PC-9 (cell line): Measurements from ENCODE around the gene NHLRC3. TPM values are rescaled to one million over a fixed set of nuclear protein-coding genes. Genes with fewer than 3 reads are reported as not detected.
"Not testable (repeated sequence)": the region's sequence is repeated elsewhere in the genome, so short reads cannot be mapped to it uniquely, and the experiment has no call there.

Experiments used
- BruUV-seq: library from RNA; stranded (reverse); fragments of 400-500 nt; replicated peaks from 2 replicates; lab custom pipeline; 2021; lab: Mats Ljungman, UMichigan
- CTCF ChIA-PET: fragments of 300-600 bp; sonication (Branson Sonifier 250); formaldehyde crosslinking; loops from one replicate; lab custom pipeline; 2022; ENCODE audit warnings: antibody characterized with exemption; lab: Charles Lee
- POLR2A ChIA-PET: fragments of 300-600 bp; sonication (Branson Sonifier 250); formaldehyde crosslinking; loops from one replicate; lab custom pipeline; 2022; ENCODE audit warnings: antibody characterized with exemption; ENCODE audit not compliant: unreplicated experiment; lab: Charles Lee
- DNase-seq, 2 experiments: peaks; one replicate each; pipeline versions ENCODE4 v3.0.0 to v3.0.0-alpha.2; 2015 to 2022; ENCODE audit warnings: mixed read lengths in 1 of 2
- H2AFZ ChIP-seq: fragments of 200-600 bp; sonication (generic); 2 replicates; pipeline ENCODE4 v1.8.1; 2017; ENCODE audit warnings: antibody characterized with exemption
- H3F3A ChIP-seq: fragments of 200-600 bp; sonication (generic); 2 replicates; pipeline ENCODE4 v1.8.1; 2017; ENCODE audit warnings: antibody characterized with exemption, mild to moderate bottlenecking, low read depth; ENCODE audit not compliant: insufficient read depth
- H3K27ac ChIP-seq: fragments of 200-600 bp; sonication (generic); 2 replicates; pipeline ENCODE4 v1.6.1; 2016; ENCODE audit warnings: mixed run types
- H3K27me3 ChIP-seq: fragments of 200-600 bp; sonication (generic); 2 replicates; pipeline ENCODE4 v1.6.1; 2016; ENCODE audit warnings: low read depth, mixed run types; ENCODE audit not compliant: insufficient read depth
- H3K36me3 ChIP-seq: fragments of 200-600 bp; sonication (generic); 2 replicates; pipeline ENCODE4 v1.6.1; 2016; ENCODE audit warnings: low read depth, mixed run types
- H3K4me1 ChIP-seq: fragments of 200-600 bp; sonication (generic); replicated peaks from 2 replicates; pipeline ENCODE4 v1.6.1; 2016; ENCODE audit warnings: mixed run types; ENCODE audit not compliant: insufficient read depth
- H3K4me2 ChIP-seq: fragments of 200-600 bp; sonication (generic); 2 replicates; pipeline ENCODE4 v1.6.1; 2017; ENCODE audit warnings: mixed run types
- H3K4me3 ChIP-seq: fragments of 200-600 bp; sonication (generic); 2 replicates; pipeline ENCODE4 v1.6.1; 2016; ENCODE audit warnings: mixed run types
- H3K79me2 ChIP-seq: fragments of 200-600 bp; sonication (generic); 2 replicates; pipeline ENCODE4 v1.6.1; 2017; ENCODE audit warnings: low read depth, mixed run types
- H3K9me2 ChIP-seq: fragments of 200-600 bp; sonication (generic); 2 replicates; pipeline ENCODE4 v1.8.1; 2017; ENCODE audit warnings: mild to moderate bottlenecking; ENCODE audit not compliant: insufficient read depth
- H3K9me3 ChIP-seq: fragments of 200-600 bp; sonication (generic); 2 replicates; pipeline ENCODE4 v1.8.1; 2016; ENCODE audit warnings: low read depth; ENCODE audit not compliant: insufficient read depth
- H4K20me1 ChIP-seq: fragments of 200-600 bp; sonication (generic); 2 replicates; pipeline ENCODE4 v1.8.1; 2017; ENCODE audit not compliant: insufficient read depth
- EZH2 ChIP-seq: fragments of 200-600 bp; sonication (generic); IDR thresholded peaks from 2 replicates; pipeline ENCODE4 v1.8.0; 2017; ENCODE audit warnings: antibody characterized with exemption, low read depth
- intact Hi-C: fragments of 100-400 bp; cut with micrococcal nuclease; formaldehyde crosslinking; loops from one replicate; pipeline ENCODE4 v1.10.0; 2022; ENCODE audit not compliant: unreplicated experiment
- total RNA-seq: library from RNA; stranded (reverse); gene quantifications from 2 replicates; pipeline ENCODE4 v1.2.3, GENCODE V29; 2021
- TF ChIP-seq, protein P1 (sequence below): fragments of 200-600 bp; sonication (generic); conservative IDR thresholded peaks from 2 replicates; pipeline ENCODE4 v1.6.1; 2017; ENCODE audit warnings: mixed run types, antibody characterized with exemption, mild to moderate bottlenecking, moderate library complexity

Gene NHLRC3
- total RNA-seq, 1 experiment from 2014 or later = 25.6 TPM

DNA sequence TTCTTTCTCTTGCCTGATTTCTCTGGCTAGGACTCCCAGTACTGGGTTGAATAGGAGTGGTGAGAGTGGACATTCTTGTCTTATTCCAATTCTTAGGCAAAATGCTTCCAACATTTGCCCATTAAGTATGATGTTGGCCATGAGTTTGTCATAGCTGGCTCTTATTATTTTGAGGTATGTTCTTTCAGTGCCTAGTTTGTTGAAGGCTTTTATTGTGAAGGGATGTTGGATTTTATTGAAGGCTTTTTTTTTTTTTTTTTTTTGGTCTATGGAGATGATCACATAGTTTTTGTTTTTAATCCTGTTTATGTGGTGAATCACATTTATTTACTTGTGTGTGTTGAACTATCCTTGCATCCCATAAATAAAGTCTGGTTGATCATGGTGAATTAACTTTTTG is 19.8 kb downstream of the NHLRC3 start:
- Histone ChIP-seq H3K36me3 (no peaks in the 10 kb centered on the region), H3F3A (no peaks in the 10 kb centered on the region; the same call in 1 of the 2 replicates), H3K4me3 (no peak overlapping the region), H3K27me3 (no peaks in the 10 kb centered on the region), H3K27ac (no peak overlapping the region), H3K79me2 (no peaks in the 10 kb centered on the region), H2AFZ (no peak overlapping the region), H3K4me2 (no peak overlapping the region), H3K4me1 (no peaks in the 10 kb centered on the region), H4K20me1 (no peaks in the 10 kb centered on the region), H3K9me3 (no peaks in the 10 kb centered on the region), H3K9me2 (no peaks in the 10 kb centered on the region; the same call in 1 of the 2 replicates)
- POLR2A ChIA-PET = no interaction called here
- BruUV-seq = no TSS peak
- intact Hi-C loops = no loop called here
- TF ChIP-seq EZH2 = no peak
- CTCF ChIA-PET = no interaction called here
- no peak for DNase-seq

DNA sequence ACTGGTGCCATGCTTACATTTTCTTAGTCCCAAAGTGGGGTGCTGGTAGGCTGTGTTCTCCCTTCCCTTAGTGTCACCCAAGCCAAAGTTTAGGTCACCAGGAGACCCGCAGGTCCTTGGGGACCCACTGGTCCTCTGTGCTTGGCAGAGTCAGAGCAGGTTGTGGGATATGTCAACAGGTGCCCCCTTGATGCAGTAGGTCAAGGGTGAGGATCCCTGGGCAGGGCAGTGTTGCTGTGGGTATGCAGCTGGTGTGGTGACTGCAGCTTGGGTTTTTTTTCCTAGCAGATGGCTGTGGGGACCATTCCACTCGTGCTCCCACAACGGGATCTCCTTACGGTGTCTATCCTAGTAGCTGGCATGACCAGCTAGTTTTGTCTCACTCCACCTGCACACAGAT is 23.7 kb downstream of the NHLRC3 start:
- H4K20me1 ChIP-seq = no peaks in the 10 kb centered on the region
- no peak overlapping the region for H2AFZ ChIP-seq
- no peaks in the 10 kb centered on the region; the same call in 1 of the 2 replicates for H3K9me2 ChIP-seq
- H3K27me3 ChIP-seq = no peaks in the 10 kb centered on the region
- H3K4me1 ChIP-seq = no peaks in the 10 kb centered on the region
- H3K36me3 ChIP-seq = no peaks in the 10 kb centered on the region
- intact Hi-C loops = no loop called here
- BruUV-seq = no TSS peak
- H3K4me3 ChIP-seq = no peak overlapping the region
- H3F3A ChIP-seq = no peaks in the 10 kb centered on the region; the same call in 1 of the 2 replicates
- no peaks in the 10 kb centered on the region for H3K79me2 ChIP-seq
- CTCF ChIA-PET = no interaction called here
- TF ChIP-seq EZH2 = no peak
- TF ChIP-seq, protein P1, sequence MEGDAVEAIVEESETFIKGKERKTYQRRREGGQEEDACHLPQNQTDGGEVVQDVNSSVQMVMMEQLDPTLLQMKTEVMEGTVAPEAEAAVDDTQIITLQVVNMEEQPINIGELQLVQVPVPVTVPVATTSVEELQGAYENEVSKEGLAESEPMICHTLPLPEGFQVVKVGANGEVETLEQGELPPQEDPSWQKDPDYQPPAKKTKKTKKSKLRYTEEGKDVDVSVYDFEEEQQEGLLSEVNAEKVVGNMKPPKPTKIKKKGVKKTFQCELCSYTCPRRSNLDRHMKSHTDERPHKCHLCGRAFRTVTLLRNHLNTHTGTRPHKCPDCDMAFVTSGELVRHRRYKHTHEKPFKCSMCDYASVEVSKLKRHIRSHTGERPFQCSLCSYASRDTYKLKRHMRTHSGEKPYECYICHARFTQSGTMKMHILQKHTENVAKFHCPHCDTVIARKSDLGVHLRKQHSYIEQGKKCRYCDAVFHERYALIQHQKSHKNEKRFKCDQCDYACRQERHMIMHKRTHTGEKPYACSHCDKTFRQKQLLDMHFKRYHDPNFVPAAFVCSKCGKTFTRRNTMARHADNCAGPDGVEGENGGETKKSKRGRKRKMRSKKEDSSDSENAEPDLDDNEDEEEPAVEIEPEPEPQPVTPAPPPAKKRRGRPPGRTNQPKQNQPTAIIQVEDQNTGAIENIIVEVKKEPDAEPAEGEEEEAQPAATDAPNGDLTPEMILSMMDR = no peak
- POLR2A ChIA-PET = no interaction called here
- no peak overlapping the region for H3K4me2 ChIP-seq
- no peaks in the 10 kb centered on the region for H3K9me3 ChIP-seq
- no peak for DNase-seq
- no peak overlapping the region for H3K27ac ChIP-seq

DNA sequence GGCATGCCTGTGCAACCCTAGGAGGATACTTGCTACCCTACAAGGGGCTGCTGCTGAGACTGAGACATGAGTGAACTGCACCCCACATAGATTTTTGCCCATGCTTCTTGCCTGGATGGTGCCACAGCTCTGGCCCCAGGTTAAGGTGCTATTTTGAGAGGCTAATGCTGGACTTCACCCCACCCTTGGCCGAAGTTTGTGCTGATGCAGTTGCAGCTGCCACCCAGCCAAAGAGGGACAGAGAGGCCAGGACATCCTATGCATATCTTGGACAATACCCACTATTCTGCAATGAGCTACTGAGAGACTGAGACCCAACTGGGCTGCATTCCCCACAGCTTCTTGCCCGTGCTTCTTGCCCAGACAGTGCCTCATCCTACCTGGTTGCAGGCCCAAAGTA is 34.6 kb downstream of the NHLRC3 start:
- Histone ChIP-seq H3K27me3 (no peaks in the 10 kb centered on the region), H3K79me2 (no peaks in the 10 kb centered on the region), H3K27ac (no peak overlapping the region), H3K4me3 (no peak overlapping the region), H3K4me1 (no peaks in the 10 kb centered on the region), H3K36me3 (no peaks in the 10 kb centered on the region), H3K9me3 (no peaks in the 10 kb centered on the region), H3K4me2 (no peak overlapping the region), H2AFZ (no peak overlapping the region), H3F3A (no peaks in the 10 kb centered on the region), H3K9me2 (no peaks in the 10 kb centered on the region), H4K20me1 (no peaks in the 10 kb centered on the region)
- intact Hi-C loops = no loop called here
- TF ChIP-seq, protein P1 = no peak
- no peak for TF ChIP-seq EZH2
- POLR2A ChIA-PET = no interaction called here
- no peak for DNase-seq
- CTCF ChIA-PET = no interaction called here
- no TSS peak for BruUV-seq

DNA sequence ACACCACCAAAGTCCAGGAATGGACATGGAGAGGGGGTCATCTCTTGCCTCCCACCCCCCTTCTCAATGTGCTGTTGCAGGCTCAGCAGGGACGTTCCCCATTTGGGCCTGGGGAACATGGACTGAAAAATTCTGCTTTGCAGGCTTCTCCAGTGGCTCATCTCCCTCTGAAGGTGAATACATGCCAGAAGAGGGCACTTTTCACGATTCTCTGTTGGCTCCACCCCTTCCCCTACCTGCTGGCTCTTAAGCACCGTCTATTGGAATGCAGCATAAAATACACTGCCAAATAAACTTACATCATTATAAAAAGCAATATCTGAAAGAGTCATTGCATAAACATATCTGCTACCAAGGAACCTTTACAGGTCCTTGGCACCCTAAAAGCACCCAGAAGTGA is 35.7 kb downstream of the NHLRC3 start:
- no peaks in the 10 kb centered on the region for H3K27me3 ChIP-seq
- no peak for DNase-seq
- POLR2A ChIA-PET = no interaction called here
- H3K27ac ChIP-seq = no peak overlapping the region
- intact Hi-C loops = no loop called here
- H3K9me3 ChIP-seq = no peaks in the 10 kb centered on the region
- TF ChIP-seq EZH2 = no peak
- TF ChIP-seq, protein P1 = no peak
- no peaks in the 10 kb centered on the region for H3K4me1 ChIP-seq
- no peak overlapping the region for H2AFZ ChIP-seq
- no peaks in the 10 kb centered on the region for H3K79me2 ChIP-seq
- BruUV-seq = no TSS peak
- CTCF ChIA-PET = no interaction called here
- H3K36me3 ChIP-seq = no peaks in the 10 kb centered on the region
- no peaks in the 10 kb centered on the region for H4K20me1 ChIP-seq
- no peak overlapping the region for H3K4me2 ChIP-seq
- no peak overlapping the region for H3K4me3 ChIP-seq
- H3F3A ChIP-seq = no peaks in the 10 kb centered on the region
- H3K9me2 ChIP-seq = no peaks in the 10 kb centered on the region

DNA sequence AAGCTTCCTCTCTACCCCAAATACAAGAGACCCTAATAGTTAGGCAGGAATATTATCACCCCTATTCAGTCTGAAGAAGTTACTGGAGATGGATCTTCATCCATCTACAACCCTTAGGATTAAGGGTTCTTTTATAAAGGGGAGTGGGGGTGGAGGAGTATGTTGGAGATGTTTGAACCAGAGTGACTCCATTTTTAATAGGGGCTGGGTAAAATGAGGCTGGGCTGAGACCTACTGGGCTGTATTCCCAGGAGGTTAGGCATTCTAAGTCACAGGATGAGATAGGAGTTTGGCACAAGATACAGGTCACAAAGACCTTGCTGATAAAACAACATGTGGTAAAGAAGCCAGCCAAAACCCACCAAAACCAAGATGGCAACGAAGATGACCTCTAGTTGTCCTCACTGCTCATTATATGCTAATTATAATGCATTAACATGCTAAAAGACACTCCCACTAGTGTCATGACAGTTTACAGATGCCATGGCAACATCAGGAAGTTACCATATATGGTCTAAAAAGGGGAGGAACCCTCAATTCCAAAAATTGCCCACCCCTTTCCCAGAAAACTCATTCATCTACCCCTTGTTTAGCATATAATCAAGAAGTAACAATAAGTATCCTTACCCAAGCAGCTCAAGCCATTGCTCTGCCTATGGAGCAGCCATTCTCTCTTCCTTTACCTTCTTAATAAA is 48.1 kb downstream of the NHLRC3 start:
- H3K4me3 ChIP-seq, H3K36me3 ChIP-seq, H3K79me2 ChIP-seq, H4K20me1 ChIP-seq, H3K9me3 ChIP-seq, POLR2A ChIA-PET, H3K27ac ChIP-seq, H3F3A ChIP-seq, intact Hi-C loops, CTCF ChIA-PET, H3K4me2 ChIP-seq, DNase-seq, BruUV-seq, H3K9me2 ChIP-seq, H3K27me3 ChIP-seq, H2AFZ ChIP-seq, H3K4me1 ChIP-seq: not testable (repeated sequence)
